Subcutaneous abdominal adipose tissue (tissue), 5 donors: ENCODE data around the gene UPF1.

Source experiments
- H3K27ac ChIP-seq: one replicate; pipeline ENCODE4 v1.7.0; 2013; ENCODE audit warnings: low read depth, mild to moderate bottlenecking, inconsistent platforms, low read length, moderate library complexity
- H3K27me3 ChIP-seq, 5 donors: one replicate each; pipeline ENCODE4 v1.7.0; 2013; ENCODE audit warnings: low read length in 5 of 5, inconsistent platforms in 1 of 5; ENCODE audit not compliant: control insufficient read depth in 5 of 5, insufficient read depth in 4 of 5
- H3K36me3 ChIP-seq, 5 donors: one replicate each; pipeline ENCODE4 v1.7.0; 2013; ENCODE audit warnings: low read length in 5 of 5; ENCODE audit not compliant: control insufficient read depth in 5 of 5, insufficient read depth in 5 of 5
- H3K4me1 ChIP-seq, 5 donors: one replicate each; pipeline ENCODE4 v1.7.0; 2013; ENCODE audit warnings: low read length in 5 of 5, mild to moderate bottlenecking in 3 of 5, moderate library complexity in 1 of 5; ENCODE audit not compliant: control insufficient read depth in 5 of 5, insufficient read depth in 5 of 5
- H3K4me3 ChIP-seq, 5 donors: one replicate each; pipeline ENCODE4 v1.7.0; 2013; ENCODE audit warnings: low read length in 5 of 5, low read depth in 1 of 5
- H3K9ac ChIP-seq, 5 donors: one replicate each; pipeline ENCODE4 v1.7.0; 2013; ENCODE audit warnings: low read length in 5 of 5, mild to moderate bottlenecking in 4 of 5, moderate library complexity in 3 of 5
- H3K9me3 ChIP-seq, 5 donors: one replicate each; pipeline ENCODE4 v1.7.0; 2013; ENCODE audit warnings: low read length in 5 of 5; ENCODE audit not compliant: control insufficient read depth in 5 of 5
- donor health status: healthy.
- donor health status: healthy.
- donor health status: healthy.
- donor health status: healthy.
- donor health status: healthy.

UPF1 gene

DNA sequence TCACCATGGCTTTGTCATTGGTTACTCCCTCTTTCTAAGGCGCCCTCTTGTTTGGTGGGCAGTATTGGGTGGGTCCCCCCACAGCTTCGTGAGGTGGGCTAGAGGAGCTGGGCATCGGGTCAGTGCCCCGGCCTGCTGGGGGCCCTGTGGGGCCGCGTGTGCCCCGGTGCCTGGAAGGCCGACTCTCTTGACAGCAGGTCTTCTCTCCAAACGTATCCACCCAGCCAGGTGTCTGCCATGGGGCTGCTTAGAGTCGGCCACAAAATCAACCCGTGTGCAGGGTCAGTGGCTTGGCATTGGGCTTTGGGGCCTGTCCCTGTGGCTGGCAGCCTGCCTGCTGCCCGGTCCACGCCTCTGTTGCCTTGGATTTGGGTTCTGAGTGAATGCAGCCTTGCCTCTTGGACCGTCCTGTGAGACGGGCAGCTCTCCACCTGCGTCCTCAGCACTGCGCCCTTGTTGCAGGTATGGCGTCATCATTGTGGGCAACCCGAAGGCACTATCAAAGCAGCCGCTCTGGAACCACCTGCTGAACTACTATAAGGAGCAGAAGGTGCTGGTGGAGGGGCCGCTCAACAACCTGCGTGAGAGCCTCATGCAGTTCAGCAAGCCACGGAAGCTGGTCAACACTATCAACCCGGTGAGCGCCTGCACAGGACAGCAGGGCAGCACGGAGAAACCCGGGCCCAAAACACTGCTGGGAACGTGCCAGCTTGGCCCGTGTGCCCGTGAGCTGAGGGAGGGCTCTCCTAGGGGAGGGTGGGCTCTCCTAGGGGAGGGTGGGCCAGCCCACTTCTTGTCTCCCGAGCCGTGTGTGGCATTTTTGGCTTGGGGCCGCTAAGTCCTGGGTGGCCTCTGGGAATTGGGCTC is 31.4 kb downstream of the UPF1 start:
- H3K4me3 ChIP-seq = no peak overlapping the region
- H3K27me3 ChIP-seq = no peaks in the 10 kb centered on the region
- H3K9me3 ChIP-seq = no peaks in the 10 kb centered on the region
- no peak overlapping the region for H3K9ac ChIP-seq
- peaks cover 0 to 96% (median 92%) of the 10 kb centered on the region in 5 donors for H3K36me3 ChIP-seq
- H3K4me1 ChIP-seq = peaks cover 0 to 36% (median 19%) of the 10 kb centered on the region in 5 donors
- no peak overlapping the region for H3K27ac ChIP-seq

DNA sequence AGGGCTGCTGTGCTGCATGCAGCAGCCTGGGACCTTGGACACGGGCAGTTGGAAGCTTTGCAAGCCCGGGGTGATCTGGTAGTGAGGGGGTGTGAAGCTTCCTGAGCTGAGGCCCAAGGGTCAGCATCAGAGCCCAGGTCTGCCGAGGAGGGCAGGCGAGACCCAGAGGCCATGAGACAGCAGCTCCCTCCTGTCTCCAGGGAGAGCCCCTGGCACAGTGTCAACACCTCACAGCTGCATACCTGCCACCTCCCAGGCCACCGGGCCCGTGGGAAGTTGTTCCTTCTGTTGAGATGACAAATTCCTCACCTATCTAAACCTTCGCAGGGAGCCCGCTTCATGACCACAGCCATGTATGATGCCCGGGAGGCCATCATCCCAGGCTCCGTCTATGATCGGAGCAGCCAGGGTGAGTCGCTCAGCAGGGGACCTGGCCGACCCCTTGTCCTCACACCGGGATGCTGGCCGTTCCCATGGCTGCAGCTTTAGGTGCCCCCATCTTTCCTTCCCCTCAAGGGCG is 32.1 kb downstream of the UPF1 start:
- Histone ChIP-seq H3K4me3 (no peak overlapping the region), H3K36me3 (peaks cover 0 to 89% (median 88%) of the 10 kb centered on the region in 5 donors), H3K9me3 (no peaks in the 10 kb centered on the region), H3K27me3 (no peaks in the 10 kb centered on the region), H3K4me1 (peaks cover 0 to 35% (median 19%) of the 10 kb centered on the region in 5 donors), H3K9ac (no peak overlapping the region), H3K27ac (no peak overlapping the region)

DNA sequence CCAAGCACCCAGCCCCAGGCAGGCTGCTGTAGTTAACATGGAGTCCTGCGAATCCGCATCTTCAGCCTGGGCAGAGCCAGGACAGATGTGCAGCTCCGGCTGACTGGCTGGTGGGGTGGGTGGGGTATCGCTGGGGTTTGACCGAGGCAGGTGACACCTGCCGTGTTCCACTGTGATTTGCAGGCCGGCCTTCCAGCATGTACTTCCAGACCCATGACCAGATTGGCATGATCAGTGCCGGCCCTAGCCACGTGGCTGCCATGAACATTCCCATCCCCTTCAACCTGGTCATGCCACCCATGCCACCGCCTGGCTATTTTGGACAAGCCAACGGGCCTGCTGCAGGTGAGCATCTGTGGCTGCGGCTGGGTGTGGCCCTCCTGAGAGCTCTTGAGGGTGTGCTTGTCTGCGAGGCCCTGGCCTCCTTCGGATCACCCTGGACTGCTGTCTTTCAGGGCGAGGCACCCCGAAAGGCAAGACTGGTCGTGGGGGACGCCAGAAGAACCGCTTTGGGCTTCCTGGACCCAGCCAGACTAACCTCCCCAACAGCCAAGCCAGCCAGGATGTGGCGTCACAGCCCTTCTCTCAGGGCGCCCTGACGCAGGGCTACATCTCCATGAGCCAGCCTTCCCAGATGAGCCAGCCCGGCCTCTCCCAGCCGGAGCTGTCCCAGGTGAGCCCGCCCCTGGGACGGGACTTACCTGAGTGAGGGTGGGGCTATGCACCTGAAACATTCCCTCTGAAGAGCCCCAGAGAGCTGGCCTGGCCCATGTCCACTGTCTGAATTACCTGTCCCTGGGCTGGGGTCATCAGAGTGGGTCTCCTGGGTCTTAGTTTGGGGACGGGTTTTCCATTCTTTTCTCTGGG is 33.6 kb downstream of the UPF1 start:
- no peak overlapping the region for H3K27ac ChIP-seq
- no peaks in the 10 kb centered on the region for H3K9me3 ChIP-seq
- peaks cover 0 to 29% (median 14%) of the 10 kb centered on the region in 5 donors for H3K4me1 ChIP-seq
- H3K27me3 ChIP-seq = peaks cover 0 to 3% (median 0%) of the 10 kb centered on the region in 5 donors
- no peak overlapping the region for H3K9ac ChIP-seq
- peaks cover 0 to 75% (median 74%) of the 10 kb centered on the region in 5 donors for H3K36me3 ChIP-seq
- H3K4me3 ChIP-seq = no peak overlapping the region

GRCh38 chr19:18865973-18866799 is 34.4 kb downstream of the UPF1 start:
- H3K4me1 ChIP-seq = peaks cover 0 to 26% (median 9%) of the 10 kb centered on the region in 5 donors
- H3K4me3 ChIP-seq = no peak overlapping the region
- H3K36me3 ChIP-seq = peaks cover 0 to 67% (median 65%) of the 10 kb centered on the region in 5 donors
- H3K27ac ChIP-seq = no peak overlapping the region
- H3K9me3 ChIP-seq = no peaks in the 10 kb centered on the region
- H3K9ac ChIP-seq = no peak overlapping the region
- H3K27me3 ChIP-seq = peaks cover 0 to 7% (median 0%) of the 10 kb centered on the region in 5 donors

DNA sequence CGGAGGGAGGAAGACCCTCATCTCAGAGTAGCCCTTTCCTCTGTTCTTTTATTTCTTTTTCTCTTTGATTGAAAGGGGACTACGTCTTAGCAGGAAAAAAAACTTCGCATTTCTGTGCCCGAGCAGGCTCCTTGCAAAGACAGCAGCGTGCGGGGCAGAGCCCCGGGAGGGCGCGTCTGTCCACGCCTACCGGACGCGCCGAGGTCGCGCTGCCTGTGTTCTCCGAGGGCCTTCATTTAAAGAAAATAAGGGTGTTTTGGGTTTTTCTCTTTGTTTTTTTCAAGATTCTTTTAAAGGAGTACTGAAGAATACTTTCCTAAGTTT is 35.0 kb downstream of the UPF1 start:
- Histone ChIP-seq H3K4me1 (peaks cover 0 to 23% (median 9%) of the 10 kb centered on the region in 5 donors), H3K9ac (no peak overlapping the region), H3K27me3 (peaks cover 0 to 7% (median 0%) of the 10 kb centered on the region in 5 donors), H3K9me3 (no peaks in the 10 kb centered on the region), H3K27ac (no peak overlapping the region), H3K4me3 (no peak overlapping the region), H3K36me3 (peaks cover 0 to 61% (median 60%) of the 10 kb centered on the region in 5 donors)

GRCh38 chr19:18867199-18867598 is 35.4 kb downstream of the UPF1 start:
- Histone ChIP-seq H3K36me3 (peaks cover 0 to 57% (median 56%) of the 10 kb centered on the region in 5 donors), H3K9me3 (no peaks in the 10 kb centered on the region), H3K27ac (no peak overlapping the region), H3K27me3 (peaks cover 0 to 7% (median 0%) of the 10 kb centered on the region in 5 donors), H3K4me1 (peaks cover 0 to 23% (median 9%) of the 10 kb centered on the region in 5 donors), H3K9ac (no peak overlapping the region), H3K4me3 (no peak overlapping the region)

DNA sequence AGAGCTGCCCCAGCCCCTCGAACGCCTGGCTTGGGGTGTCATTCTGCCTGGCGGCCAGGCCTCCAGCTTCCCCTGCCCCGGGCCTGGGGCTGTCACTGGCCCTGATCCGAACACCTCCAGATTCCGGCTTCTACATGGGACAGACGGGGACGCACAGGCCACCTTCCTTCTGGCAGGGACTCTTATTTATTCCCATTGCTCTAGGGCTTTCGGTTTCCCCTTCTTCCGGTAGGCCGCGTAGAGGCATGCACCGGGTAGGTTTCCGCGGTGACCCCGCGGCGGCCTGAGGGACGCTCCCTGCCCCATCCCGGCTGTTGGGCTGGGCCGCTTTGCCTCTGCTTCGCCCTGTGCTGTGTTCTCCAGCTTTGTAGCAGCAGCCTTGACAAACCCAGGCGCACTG is 36.0 kb downstream of the UPF1 start:
- H3K9ac ChIP-seq = no peak overlapping the region
- peaks cover 0 to 51% (median 50%) of the 10 kb centered on the region in 5 donors for H3K36me3 ChIP-seq
- H3K9me3 ChIP-seq = no peaks in the 10 kb centered on the region
- peaks cover 0 to 7% (median 0%) of the 10 kb centered on the region in 5 donors for H3K27me3 ChIP-seq
- H3K4me1 ChIP-seq = peaks cover 0 to 23% (median 9%) of the 10 kb centered on the region in 5 donors
- no peak overlapping the region for H3K4me3 ChIP-seq
- H3K27ac ChIP-seq = no peak overlapping the region

DNA sequence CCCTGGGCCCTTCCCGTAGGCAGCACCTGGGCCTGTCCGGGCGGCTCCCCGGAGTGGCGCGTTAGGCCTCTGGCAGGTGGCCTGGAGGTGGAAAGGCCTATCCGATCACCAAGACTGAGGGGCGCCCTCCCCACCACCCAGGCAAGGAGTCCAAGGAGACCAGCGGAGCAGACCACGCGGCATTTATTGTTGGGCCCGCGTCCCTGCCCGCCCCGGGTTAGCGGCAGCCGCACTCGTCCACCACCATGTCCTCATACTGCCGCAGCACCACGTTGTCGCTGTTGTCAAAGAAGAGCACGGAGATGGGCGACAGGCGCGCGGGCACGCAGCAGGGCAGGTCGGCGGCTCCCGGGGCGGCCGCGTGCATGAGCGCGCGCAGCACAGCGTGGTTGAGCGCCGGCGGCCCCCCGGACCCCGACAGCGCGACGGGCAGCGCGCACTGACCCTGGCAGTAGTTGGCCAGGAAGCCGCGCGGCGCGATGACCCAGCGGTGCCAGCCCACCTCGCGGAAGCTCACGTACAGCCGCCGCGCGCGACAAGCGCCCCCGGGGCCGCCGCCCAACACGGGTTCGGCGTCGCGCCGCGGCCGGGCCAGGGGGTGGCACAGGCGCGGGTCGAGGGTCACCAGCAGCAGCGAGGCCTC is 36.7 kb downstream of the UPF1 start:
- no peak overlapping the region for H3K9ac ChIP-seq
- H3K36me3 ChIP-seq = peaks cover 0 to 43% (median 42%) of the 10 kb centered on the region in 5 donors
- no peak overlapping the region for H3K4me3 ChIP-seq

More for the DNA sequence above, 36.7 kb downstream of the UPF1 start:
- H3K4me1 ChIP-seq = peaks cover 0 to 23% (median 9%) of the 10 kb centered on the region in 5 donors
- H3K9me3 ChIP-seq = no peaks in the 10 kb centered on the region
- H3K27ac ChIP-seq = no peak overlapping the region
- H3K27me3 ChIP-seq = peaks cover 0 to 7% (median 0%) of the 10 kb centered on the region in 5 donors
